WERI-Rb-1 (cell line): Measurements from ENCODE around the gene LGALS9B.
"Not testable (repeated sequence)": the region's sequence is repeated elsewhere in the genome, so short reads cannot be mapped to it uniquely, and the experiment has no call there.

ENCODE experiments used
- DNase-seq: peaks from one replicate; pipeline ENCODE4 v3.0.0-alpha.2; 2020
- H3K27ac ChIP-seq: fragments of 250-450 bp; sonication (Bioruptor Pico); 2 replicates; pipeline ENCODE4 v1.5.1; 2020; ENCODE audit warnings: mild to moderate bottlenecking, moderate library complexity
- H3K27me3 ChIP-seq: fragments of 250-450 bp; sonication (Bioruptor Pico); 2 replicates; pipeline ENCODE4 v1.5.1; 2021; ENCODE audit warnings: mild to moderate bottlenecking, low read depth, moderate library complexity; ENCODE audit not compliant: insufficient read depth, severe bottlenecking
- H3K36me3 ChIP-seq: fragments of 250-450 bp; sonication (Bioruptor Pico); 2 replicates; pipeline ENCODE4 v1.5.1; 2020; ENCODE audit warnings: mild to moderate bottlenecking, moderate library complexity
- H3K4me3 ChIP-seq: 2 replicates; pipeline ENCODE4 v1.5.1; 2011; ENCODE audit warnings: low read depth, mild to moderate bottlenecking, control low read depth, low read length
- H3K9me3 ChIP-seq: fragments of 250-450 bp; sonication (Bioruptor Pico); 2 replicates; pipeline ENCODE4 v1.5.1; 2021; ENCODE audit warnings: mild to moderate bottlenecking, moderate library complexity; ENCODE audit not compliant: severe bottlenecking

The LGALS9B gene

GRCh38 chr17:20417492-20418080, 49.8 kb downstream of the LGALS9B start:
- not testable (repeated sequence) for H3K27me3 ChIP-seq, H3K9me3 ChIP-seq, DNase-seq, H3K36me3 ChIP-seq, H3K27ac ChIP-seq, H3K4me3 ChIP-seq

GRCh38 chr17:20416381-20416911, 50.9 kb downstream of the LGALS9B start:
- not testable (repeated sequence) for H3K36me3 ChIP-seq, H3K4me3 ChIP-seq, H3K27me3 ChIP-seq, H3K27ac ChIP-seq, H3K9me3 ChIP-seq, DNase-seq

GRCh38 chr17:20415479-20415878, 51.9 kb downstream of the LGALS9B start:
- not testable (repeated sequence) for H3K27me3 ChIP-seq, H3K9me3 ChIP-seq, H3K36me3 ChIP-seq, DNase-seq, H3K27ac ChIP-seq, H3K4me3 ChIP-seq

- not testable (repeated sequence) for DNase-seq, H3K36me3 ChIP-seq, H3K4me3 ChIP-seq, H3K27me3 ChIP-seq, H3K27ac ChIP-seq, H3K9me3 ChIP-seq
These were observed 65.9 kb downstream of the LGALS9B start for GRCh38 chr17:20401306-20402022.

- H3K27ac ChIP-seq, DNase-seq, H3K27me3 ChIP-seq, H3K4me3 ChIP-seq, H3K9me3 ChIP-seq, H3K36me3 ChIP-seq: not testable (repeated sequence)
These were observed 66.6 kb downstream of the LGALS9B start for GRCh38 chr17:20400559-20401305.
